GM12872 (cell line): ENCODE data around the gene FOXRED1.

Experiments
- CTCF ChIP-seq: IDR thresholded peaks from 3 replicates; pipeline ENCODE4 v1.5.1; 2011; ENCODE audit warnings: low read depth, mild to moderate bottlenecking, low read length, moderate library complexity; ENCODE audit not compliant: insufficient read depth

FOXRED1 gene

DNA sequence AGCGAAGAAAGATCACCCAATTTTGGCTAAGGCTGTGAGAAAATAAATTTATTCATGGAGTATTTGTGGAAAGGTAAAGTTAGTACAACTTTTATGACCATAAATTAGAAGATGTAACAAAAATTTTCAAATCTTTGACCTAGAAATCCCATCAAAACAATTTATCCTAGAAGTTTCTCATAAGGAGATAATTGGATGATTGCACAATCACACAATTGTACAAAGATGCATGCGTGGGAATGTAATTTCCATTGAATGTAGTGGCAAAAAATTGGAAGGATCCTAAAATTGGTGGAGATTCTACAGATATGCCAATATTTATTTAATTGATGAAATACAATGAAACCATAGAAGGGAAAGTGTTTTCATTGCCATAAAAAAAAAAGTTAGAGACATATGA lies 11.8 kb upstream of the FOXRED1 start:
- TF ChIP-seq CTCF, result no peak

- TF ChIP-seq CTCF, result no peak
Measured at GRCh38 chr11:126257764-126258163, 11.2 kb upstream of the FOXRED1 start.

DNA sequence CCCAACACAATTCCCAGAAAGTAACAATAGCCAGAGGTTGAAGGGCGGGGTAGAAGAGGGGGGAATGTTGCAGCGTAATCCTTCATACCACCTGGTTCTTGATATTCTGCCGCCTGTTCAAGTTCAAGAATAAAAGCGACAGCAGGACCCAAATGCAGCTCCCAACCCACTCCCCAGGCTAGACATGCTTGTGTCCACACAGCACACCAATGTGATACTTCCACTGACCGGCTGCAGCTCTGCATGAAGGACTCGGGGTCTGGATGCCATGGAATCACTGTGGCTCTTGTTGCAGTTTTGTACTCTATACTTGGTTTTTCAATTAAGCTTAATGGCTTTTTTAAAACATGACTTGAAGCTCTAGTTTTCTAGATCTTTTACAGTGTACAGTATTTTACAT lies 6.7 kb upstream of the FOXRED1 start:
- TF ChIP-seq CTCF, result no peak

DNA sequence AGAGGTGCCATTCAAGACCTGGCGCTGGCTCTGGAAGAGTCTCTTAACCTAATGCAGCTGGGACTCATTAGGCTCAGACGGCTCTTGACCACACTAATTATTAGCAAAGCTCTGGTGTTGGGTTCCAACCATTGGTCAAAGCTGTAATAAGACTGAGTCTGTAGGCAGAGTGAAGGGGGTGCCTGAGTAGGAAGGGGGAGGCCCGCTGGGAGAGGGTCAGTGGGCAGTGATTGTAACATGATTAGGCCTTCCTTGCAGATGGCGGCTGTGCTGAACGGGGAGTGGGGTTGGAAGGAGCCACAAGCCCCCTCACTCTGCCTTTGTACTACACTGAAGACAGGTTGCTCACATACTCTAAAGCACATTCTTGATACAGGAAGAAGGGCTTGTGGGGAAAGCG lies 5.5 kb upstream of the FOXRED1 start:
- TF ChIP-seq CTCF, result no peak

DNA sequence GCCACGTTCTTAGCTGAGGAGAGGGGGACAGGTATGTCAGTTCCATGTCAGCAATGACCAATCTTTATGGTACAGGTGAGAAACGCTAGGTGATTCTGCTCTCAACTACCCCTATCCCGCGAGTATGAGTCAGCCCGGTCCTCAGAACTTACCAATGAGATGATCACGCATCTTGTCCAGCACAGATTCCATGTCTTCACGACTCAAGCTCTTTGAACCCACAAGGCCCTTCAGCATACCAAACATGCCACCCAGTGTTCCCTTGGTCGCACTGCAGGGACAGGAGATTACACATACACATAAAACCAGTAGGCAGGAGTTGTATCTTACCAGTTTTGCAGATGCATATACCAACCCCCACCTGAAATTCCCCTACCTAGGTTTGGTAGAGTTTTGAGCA lies 3.1 kb upstream of the FOXRED1 start:
- TF ChIP-seq CTCF, result no peak

- no peak for TF ChIP-seq CTCF
Measured at GRCh38 chr11:126267650-126268049, 1.3 kb upstream of the FOXRED1 start.

- no peak for TF ChIP-seq CTCF
Measured at GRCh38 chr11:126268361-126268707, 620 bp upstream of the FOXRED1 start.

- TF ChIP-seq CTCF, result no peak
Measured at GRCh38 chr11:126277322-126277721, 8.4 kb downstream of the FOXRED1 start.
